ENCODE results near the gene FGF8. TPM values are rescaled to one million over a fixed set of nuclear protein-coding genes. Genes with fewer than 3 reads are reported as not detected.

Gene FGF8
- total and polyA plus RNA-seq, 2 of the 8 experiments (the other 6 are each of a cell fraction or from before 2014, with no cell fraction given), result 1.1 to 3.9 TPM

GRCh38 chr10:101732096-101732495 is 43.8 kb downstream of the FGF8 start:
- WGBS, 2 experiments (ENCODE audit: extremely low coverage in 1 of 2, insufficient coverage in 1 of 2, insufficient read length in 1 of 2, insufficient replicate concordance in 2 of 2, low coverage in 1 of 2, low lambda C conversion rate in 2 of 2, missing lambda C conversion rate in 1 of 2), result 81% methylated on average over 1 of the region's 1 CpG; no CpG with 5 or more reads in 1 of the 2 experiments
- Histone ChIP-seq H3K4me3 (ENCODE audit: extremely low read depth in 1 of 4, insufficient read depth in 2 of 4, low read depth in 3 of 4, low read length in 4 of 4) (no peak overlapping the region), H3K23ac (ENCODE audit: insufficient read length) (no peak overlapping the region), H4K91ac (replicated peaks; ENCODE audit: insufficient read length, low read length) (no peak overlapping the region), H4K5ac (ENCODE audit: insufficient read length, low read depth, low read length) (no peak overlapping the region), H3K9me3 (ENCODE audit: insufficient read depth in 2 of 2, low read depth in 1 of 2, low read length in 1 of 2) (no peaks in the 10 kb centered on the region), H3K4me1 (replicated peaks in 1 of 4; ENCODE audit: control insufficient read depth in 3 of 4, insufficient read depth in 4 of 4, low read length in 3 of 4) (no peaks in the 10 kb centered on the region), H3K27ac (ENCODE audit: low read depth, low read length) (no peak overlapping the region), H3K56ac (replicated peaks; ENCODE audit: insufficient read length, low read depth, low read length) (no peak overlapping the region), H3K4ac (replicated peaks; ENCODE audit: insufficient read length, low read depth, low read length) (no peak overlapping the region), H2BK120ac (replicated peaks; ENCODE audit: low read depth, low read length) (no peak overlapping the region), H3K4me2 (ENCODE audit: insufficient read depth in 1 of 2, low read depth in 2 of 2, low read length in 2 of 2) (no peak overlapping the region), H3K79me2 (ENCODE audit: control insufficient read depth in 1 of 2, insufficient read depth in 2 of 2, low read length in 2 of 2) (no peaks in the 10 kb centered on the region), H3K36me3 (ENCODE audit: control insufficient read depth in 2 of 4, insufficient read depth in 4 of 4, low read length in 3 of 4) (no peaks in the 10 kb centered on the region), H4K20me1 (replicated peaks in 1 of 2; ENCODE audit: control insufficient read depth in 1 of 2, insufficient read depth in 2 of 2, low read length in 2 of 2) (no peaks in the 10 kb centered on the region), H2BK5ac (ENCODE audit: low read depth, low read length) (no peak overlapping the region), H2BK15ac (ENCODE audit: low read length) (no peak overlapping the region), H3K79me1 (ENCODE audit: low read depth, low read length) (no peaks in the 10 kb centered on the region), H2BK12ac (ENCODE audit: low read depth, low read length) (no peak overlapping the region), H3K18ac (ENCODE audit: extremely low read depth, low read length) (no peak overlapping the region), H2AK5ac (ENCODE audit: low read depth, low read length) (no peak overlapping the region), H4K8ac (ENCODE audit: extremely low read depth, insufficient read depth, low read length) (no peak overlapping the region), H3K27me3 (replicated peaks in 1 of 4; ENCODE audit: control insufficient read depth in 3 of 4, extremely low read depth in 1 of 4, insufficient read depth in 3 of 4, low read length in 3 of 4) (no peaks in the 10 kb centered on the region), H2AFZ (ENCODE audit: low read length) (no peak overlapping the region), H3K23me2 (ENCODE audit: low read depth, low read length) (no peaks in the 10 kb centered on the region), H3K9ac (replicated peaks in 1 of 4; ENCODE audit: extremely low read depth in 1 of 4, low read depth in 3 of 4, low read length in 3 of 4) (no peak overlapping the region), H3K14ac (ENCODE audit: insufficient read length) (no peak overlapping the region), H2BK20ac (ENCODE audit: low read length) (no peak overlapping the region)
- DNase-seq (ENCODE audit: low read depth in 1 of 2, low spot score in 2 of 2) (no peak), FAIRE-seq (no peak)
- POLR2A ChIA-PET (ENCODE audit: partially characterized antibody), result interaction anchor here (0.6 to 0.7 kb wide), 2 partner anchors 28 to 107 kb away, joined by 3 read pairs; no protein-coding TSS in a partner anchor
- CTCF ChIA-PET (ENCODE audit: partially characterized antibody), result interaction anchor here (0.6 to 1.3 kb wide), 5 partner anchors 12 to 264 kb away, joined by 3 to 8 read pairs (median 4); no protein-coding TSS in a partner anchor
- TF ChIP-seq POLR2A (IDR thresholded peaks at IDR 0.05; ENCODE audit: control extremely low read depth in 1 of 2, low read depth in 2 of 2, low read length in 2 of 2) (no peak), ASH2L (IDR thresholded peaks at IDR 0.05; ENCODE audit: low read length) (no peak), KDM1A (IDR thresholded peaks at IDR 0.05; ENCODE audit: borderline replicate concordance, low read length) (no peak), TAF7 (optimal IDR thresholded peaks at IDR 0.05; ENCODE audit: borderline replicate concordance, low read depth, low read length) (no peak), CREB1 (IDR thresholded peaks at IDR 0.05) (no peak), CTBP2 (IDR thresholded peaks at IDR 0.05; ENCODE audit: borderline replicate concordance, insufficient read depth, insufficient read length, low read length) (no peak), CEBPB (IDR thresholded peaks at IDR 0.05; ENCODE audit: low read depth, low read length) (no peak), EZH2 (IDR thresholded peaks at IDR 0.05; ENCODE audit: low read depth, low read length, severe bottlenecking) (no peak), PHF8 (conservative IDR thresholded peaks at IDR 0.05; ENCODE audit: low read depth, low read length) (no peak), KDM4A (IDR thresholded peaks at IDR 0.05; ENCODE audit: low read depth, low read length, severe bottlenecking) (no peak), TCF12 (IDR thresholded peaks at IDR 0.05; ENCODE audit: low read depth, low read length) (no peak), E2F6 (IDR thresholded peaks at IDR 0.05) (no peak), MAFK (IDR thresholded peaks at IDR 0.05; ENCODE audit: low read depth, low read length) (no peak), POU5F1 (IDR thresholded peaks at IDR 0.05; ENCODE audit: low read depth, low read length) (no peak), NRF1 (IDR thresholded peaks at IDR 0.05; ENCODE audit: low read depth, low read length) (no peak)

All from H1 (cell line).